NB4 (cell line): ENCODE results near the gene MINDY2.

Experiments
- MAX ChIP-seq: IDR thresholded peaks from 2 replicates; pipeline ENCODE4 v1.6.1; 2011; ENCODE audit warnings: low read depth, low read length
- POLR2A ChIP-seq: IDR thresholded peaks from 2 replicates; pipeline ENCODE4 v1.6.1; 2011; ENCODE audit warnings: mild to moderate bottlenecking; ENCODE audit not compliant: insufficient read length; ENCODE audit errors: extremely low read depth
- TF ChIP-seq, protein P1 (sequence below): IDR thresholded peaks from one replicate; pipeline ENCODE4 v1.5.1; 2012; ENCODE audit warnings: low read depth, low read length

DNA sequence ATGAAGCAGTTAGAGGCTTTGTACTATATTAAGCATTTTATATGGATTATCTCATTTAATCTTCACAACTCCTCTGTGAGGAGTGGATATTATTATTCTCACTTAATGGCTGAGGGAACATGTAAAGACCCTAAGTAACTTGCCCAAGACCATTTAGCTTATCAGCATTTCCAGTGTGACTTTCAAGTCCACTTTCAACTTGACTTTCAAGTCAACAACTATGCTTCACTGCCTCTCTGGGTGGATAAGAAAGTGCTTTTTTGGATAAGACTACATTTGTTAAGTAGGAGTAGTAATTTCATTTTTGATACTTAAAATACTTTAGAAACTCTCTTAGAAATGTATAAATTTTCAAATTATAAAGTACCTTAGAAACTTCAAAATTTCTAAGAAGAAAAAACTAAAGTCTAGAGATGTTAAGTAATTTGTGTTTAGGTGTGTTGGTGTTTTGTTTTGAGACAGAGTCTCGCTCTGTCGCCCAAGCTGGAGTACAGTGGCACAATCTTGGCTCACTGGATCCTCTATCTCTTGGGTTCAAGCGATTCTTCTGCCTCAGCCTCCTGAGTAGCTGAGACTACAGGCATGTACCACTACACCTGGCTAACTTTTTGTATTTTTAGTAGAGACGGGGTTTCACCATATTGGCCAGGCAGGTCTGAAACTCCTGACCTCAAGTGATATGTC lies 71.8 kb downstream of the MINDY2 start:
- TF ChIP-seq, protein P1, sequence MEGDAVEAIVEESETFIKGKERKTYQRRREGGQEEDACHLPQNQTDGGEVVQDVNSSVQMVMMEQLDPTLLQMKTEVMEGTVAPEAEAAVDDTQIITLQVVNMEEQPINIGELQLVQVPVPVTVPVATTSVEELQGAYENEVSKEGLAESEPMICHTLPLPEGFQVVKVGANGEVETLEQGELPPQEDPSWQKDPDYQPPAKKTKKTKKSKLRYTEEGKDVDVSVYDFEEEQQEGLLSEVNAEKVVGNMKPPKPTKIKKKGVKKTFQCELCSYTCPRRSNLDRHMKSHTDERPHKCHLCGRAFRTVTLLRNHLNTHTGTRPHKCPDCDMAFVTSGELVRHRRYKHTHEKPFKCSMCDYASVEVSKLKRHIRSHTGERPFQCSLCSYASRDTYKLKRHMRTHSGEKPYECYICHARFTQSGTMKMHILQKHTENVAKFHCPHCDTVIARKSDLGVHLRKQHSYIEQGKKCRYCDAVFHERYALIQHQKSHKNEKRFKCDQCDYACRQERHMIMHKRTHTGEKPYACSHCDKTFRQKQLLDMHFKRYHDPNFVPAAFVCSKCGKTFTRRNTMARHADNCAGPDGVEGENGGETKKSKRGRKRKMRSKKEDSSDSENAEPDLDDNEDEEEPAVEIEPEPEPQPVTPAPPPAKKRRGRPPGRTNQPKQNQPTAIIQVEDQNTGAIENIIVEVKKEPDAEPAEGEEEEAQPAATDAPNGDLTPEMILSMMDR = no peak
- TF ChIP-seq POLR2A (no peak), MAX (no peak)
